OCI-LY3 (cell line): ENCODE results near the gene HOXA9.

ENCODE experiments used
- H2AFZ ChIP-seq: fragments of 200-600, 300-600 bp; shearing (Covaris generic); 2 replicates; pipeline ENCODE4 v1.6.0; 2014; ENCODE audit warnings: antibody characterized with exemption, low read depth, low read length
- H3K27ac ChIP-seq: fragments of 200-600, 300-600 bp; sonication (generic); 2 replicates; pipeline ENCODE4 v1.5.1; 2014; ENCODE audit warnings: mild to moderate bottlenecking, low read length, moderate library complexity, mixed read lengths
- H3K27me3 ChIP-seq: fragments of 200-600, 300-600 bp; sonication (generic); 2 replicates; pipeline ENCODE4 v1.6.1; 2014; ENCODE audit warnings: low read depth, low read length, mixed read lengths
- H3K36me3 ChIP-seq: fragments of 200-600, 300-600 bp; sonication (generic); replicated peaks from 2 replicates; pipeline ENCODE3; 2014; ENCODE audit warnings: low read depth, low read length, mixed read lengths
- H3K4me1 ChIP-seq: fragments of 300-600, 200-600 bp; sonication (generic); 2 replicates; pipeline ENCODE4 v1.6.1; 2014; ENCODE audit warnings: low read length, mixed read lengths
- H3K4me2 ChIP-seq: fragments of 200-600, 300-600 bp; sonication (generic); 2 replicates; pipeline ENCODE4 v1.6.1; 2014; ENCODE audit warnings: low read length, mixed read lengths
- H3K4me3 ChIP-seq: fragments of 300-600, 200-600 bp; sonication (generic); 2 replicates; pipeline ENCODE4 v1.5.1; 2014; ENCODE audit warnings: antibody characterized with exemption, mild to moderate bottlenecking, low read length, moderate library complexity
- H3K79me2 ChIP-seq: fragments of 300-600, 200-600 bp; shearing (Covaris generic); 2 replicates; pipeline ENCODE4 v1.6.1; 2014; ENCODE audit warnings: mild to moderate bottlenecking, low read length, mixed read lengths
- H3K9ac ChIP-seq: fragments of 300-600, 200-600 bp; shearing (Covaris generic); 2 replicates; pipeline ENCODE4 v1.6.0; 2014; ENCODE audit warnings: mild to moderate bottlenecking, low read length, moderate library complexity
- H3K9me3 ChIP-seq: fragments of 200-600, 300-600 bp; shearing (Covaris generic); 2 replicates; pipeline ENCODE4 v1.6.1; 2014; ENCODE audit warnings: low read length, mixed read lengths; ENCODE audit not compliant: insufficient read depth
- H4K20me1 ChIP-seq: fragments of 200-600, 300-600 bp; sonication (generic); 2 replicates; pipeline ENCODE4 v1.6.1; 2016; ENCODE audit warnings: low read length, mixed read lengths; ENCODE audit not compliant: insufficient read depth
- CTCF ChIP-seq: fragments of 200-600, 300-600 bp; sonication (generic); IDR thresholded peaks from 2 replicates; pipeline ENCODE4 v1.5.1; 2014; ENCODE audit warnings: antibody characterized with exemption, low read length, low read depth
- EZH2phosphoT487 ChIP-seq: fragments of 200-600 bp; shearing (Covaris generic); IDR thresholded peaks from 2 replicates; pipeline ENCODE4 v1.6.1; 2018; ENCODE audit warnings: antibody characterized with exemption, mixed run types, low read depth

HOXA9 gene

GRCh38 chr7:27141137-27141922, 24.0 kb downstream of the HOXA9 start:
- Histone ChIP-seq H3K4me3 (no peak overlapping the region), H3K36me3 (no peaks in the 10 kb centered on the region), H3K27ac (no peak overlapping the region), H3K9me3 (no peaks in the 10 kb centered on the region), H4K20me1 (no peaks in the 10 kb centered on the region), H3K27me3 (peaks cover 6% of the 10 kb centered on the region), H2AFZ (no peak overlapping the region), H3K4me1 (peaks cover 6% of the 10 kb centered on the region; the same call in 1 of the 2 replicates), H3K4me2 (no peak overlapping the region), H3K9ac (no peak overlapping the region), H3K79me2 (no peaks in the 10 kb centered on the region)
- TF ChIP-seq CTCF (no peak), EZH2phosphoT487 (no peak)

DNA sequence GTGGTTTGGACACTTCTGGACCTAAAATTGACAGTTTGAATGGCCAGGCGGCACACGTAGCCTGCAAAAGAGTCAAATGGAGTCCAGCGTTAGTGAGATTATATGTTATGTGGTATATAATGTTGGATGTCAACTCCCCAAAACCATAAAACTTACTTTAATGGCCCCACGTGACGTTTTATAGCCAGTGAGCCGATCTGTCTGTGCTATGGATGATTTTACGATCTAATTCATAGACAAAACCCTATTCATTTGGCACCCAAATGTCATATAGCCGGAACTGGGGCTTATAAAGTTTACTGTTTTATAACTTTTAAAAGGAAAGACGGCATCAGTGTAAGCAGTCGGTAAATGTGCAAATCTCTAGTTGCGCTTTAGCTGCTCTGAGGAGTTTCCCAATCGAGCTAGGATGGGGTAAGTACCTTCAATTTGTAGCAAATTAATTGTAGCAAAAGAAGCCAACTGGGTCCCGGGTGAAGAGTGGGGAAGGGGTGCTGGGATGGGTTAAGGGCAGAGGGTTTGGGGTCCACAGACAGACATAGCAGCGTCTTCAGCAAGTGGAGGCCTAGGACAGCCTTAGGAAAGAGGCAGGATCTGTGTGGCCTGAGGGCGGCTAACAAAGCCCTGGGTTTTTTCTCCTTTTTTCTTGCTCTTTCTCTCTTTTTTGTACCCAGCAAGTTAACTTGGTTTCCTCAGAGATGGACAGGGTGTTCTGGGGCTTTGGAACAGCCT, 25.0 kb downstream of the HOXA9 start:
- Histone ChIP-seq H3K4me1 (peaks cover 16% of the 10 kb centered on the region), H4K20me1 (no peaks in the 10 kb centered on the region), H3K27ac (no peak overlapping the region), H3K4me3 (no peak overlapping the region), H3K9ac (no peak overlapping the region), H2AFZ (no peak overlapping the region), H3K36me3 (no peaks in the 10 kb centered on the region), H3K79me2 (no peaks in the 10 kb centered on the region), H3K27me3 (peaks cover 6% of the 10 kb centered on the region), H3K4me2 (no peak overlapping the region), H3K9me3 (no peaks in the 10 kb centered on the region)
- TF ChIP-seq EZH2phosphoT487 (no peak), CTCF (no peak)

- no peaks in the 10 kb centered on the region for H3K36me3 ChIP-seq
- peaks cover 6% of the 10 kb centered on the region; the same call in 1 of the 2 replicates for H4K20me1 ChIP-seq
- H3K4me2 ChIP-seq: no peak overlapping the region
- no peak overlapping the region for H3K4me3 ChIP-seq
- H3K4me1 ChIP-seq: peaks cover 24% of the 10 kb centered on the region
- TF ChIP-seq EZH2phosphoT487: no peak
- no peak for TF ChIP-seq CTCF
- H3K9me3 ChIP-seq: no peaks in the 10 kb centered on the region
- no peak overlapping the region for H3K9ac ChIP-seq
- no peak overlapping the region for H3K27ac ChIP-seq
- no peak overlapping the region for H2AFZ ChIP-seq
- H3K27me3 ChIP-seq: peaks cover 6% of the 10 kb centered on the region
- no peaks in the 10 kb centered on the region for H3K79me2 ChIP-seq
Observed at GRCh38 chr7:27139334-27140125, 25.8 kb downstream of the HOXA9 start.

- Histone ChIP-seq H3K4me1 (peaks cover 30% of the 10 kb centered on the region), H3K79me2 (no peaks in the 10 kb centered on the region), H3K27me3 (peaks cover 6% of the 10 kb centered on the region), H3K36me3 (no peaks in the 10 kb centered on the region), H3K4me2 (no peak overlapping the region), H4K20me1 (peaks cover 7% of the 10 kb centered on the region; the same call in 1 of the 2 replicates), H3K4me3 (no peak overlapping the region), H3K27ac (no peak overlapping the region), H3K9me3 (no peaks in the 10 kb centered on the region), H3K9ac (no peak overlapping the region), H2AFZ (no peak overlapping the region)
- TF ChIP-seq EZH2phosphoT487 (no peak), CTCF (no peak)
Observed at GRCh38 chr7:27138985-27139333, 26.4 kb downstream of the HOXA9 start.
